GM19035 (cell line): ENCODE results near the gene EDN2.

Experiments used
- ATAC-seq: cut with Tn5 transposase; IDR thresholded peaks from one replicate; pipeline ENCODE4 v1.9.1; 2021; ENCODE audit not compliant: unreplicated experiment

The EDN2 gene

DNA sequence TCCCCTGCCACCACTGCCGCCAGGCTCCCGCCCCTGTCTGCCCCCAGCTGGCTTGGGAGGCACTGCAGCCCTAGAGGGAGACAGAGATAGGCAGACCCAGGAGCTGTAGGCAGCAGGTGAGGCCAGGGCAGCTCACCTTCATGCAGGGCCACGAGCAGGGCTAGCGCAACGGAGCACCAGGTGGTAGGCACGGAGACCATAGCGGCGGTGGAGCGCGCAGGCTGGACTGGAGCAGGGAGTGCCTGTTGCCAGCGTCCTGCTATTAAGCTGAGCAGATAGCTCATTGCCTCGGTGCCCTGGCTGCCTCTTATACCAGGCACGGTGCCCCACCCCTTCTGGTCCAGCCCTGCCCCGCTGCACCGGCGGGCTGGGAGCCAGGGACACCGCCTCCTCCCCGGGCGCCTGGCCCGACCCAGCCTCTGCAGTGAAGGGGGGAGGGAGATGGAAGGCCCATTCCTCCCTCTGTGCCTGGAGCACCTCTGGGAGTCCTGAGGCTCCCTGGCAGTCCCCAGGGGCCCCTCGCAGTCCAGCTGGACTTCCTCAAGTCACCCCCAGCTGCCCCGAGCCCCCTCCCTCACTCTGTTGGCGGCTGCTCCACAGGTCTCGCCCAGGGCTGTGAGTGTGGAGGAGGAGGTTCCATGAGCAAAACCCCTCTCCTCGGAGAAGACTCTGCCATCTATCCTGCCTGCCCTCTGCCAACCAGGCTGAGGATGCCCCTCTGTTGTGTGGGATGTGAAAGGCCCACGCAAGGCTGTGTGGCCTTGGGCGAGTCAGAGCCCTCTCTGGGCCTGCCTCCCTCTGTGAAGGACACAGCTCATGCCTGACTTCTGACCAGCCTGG is at the start of gene EDN2:
Gene EDN2, minus strand, starts transcription at position 282 of the 840 bp plus-strand sequence. Its CDS starts 82 bp downstream, at position 200.
- no peak for ATAC-seq

DNA sequence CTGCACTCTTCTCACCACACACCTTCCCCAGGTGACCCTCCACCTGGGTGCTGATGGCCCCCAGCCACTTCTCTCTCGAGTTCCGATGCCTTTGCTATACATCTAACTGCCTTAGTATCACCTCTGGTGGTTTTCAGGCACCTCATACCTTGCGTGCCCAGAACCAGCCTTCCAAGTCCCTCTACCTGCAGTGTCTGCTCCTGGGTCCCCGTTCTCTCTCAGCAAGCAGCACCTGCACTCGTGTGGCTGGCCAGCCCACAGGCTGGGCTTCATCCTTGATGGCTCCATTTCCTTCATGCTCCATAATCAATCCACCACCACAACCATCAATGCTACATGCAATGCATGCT is 49.2 kb upstream of the EDN2 start:
- ATAC-seq, result no peak

DNA sequence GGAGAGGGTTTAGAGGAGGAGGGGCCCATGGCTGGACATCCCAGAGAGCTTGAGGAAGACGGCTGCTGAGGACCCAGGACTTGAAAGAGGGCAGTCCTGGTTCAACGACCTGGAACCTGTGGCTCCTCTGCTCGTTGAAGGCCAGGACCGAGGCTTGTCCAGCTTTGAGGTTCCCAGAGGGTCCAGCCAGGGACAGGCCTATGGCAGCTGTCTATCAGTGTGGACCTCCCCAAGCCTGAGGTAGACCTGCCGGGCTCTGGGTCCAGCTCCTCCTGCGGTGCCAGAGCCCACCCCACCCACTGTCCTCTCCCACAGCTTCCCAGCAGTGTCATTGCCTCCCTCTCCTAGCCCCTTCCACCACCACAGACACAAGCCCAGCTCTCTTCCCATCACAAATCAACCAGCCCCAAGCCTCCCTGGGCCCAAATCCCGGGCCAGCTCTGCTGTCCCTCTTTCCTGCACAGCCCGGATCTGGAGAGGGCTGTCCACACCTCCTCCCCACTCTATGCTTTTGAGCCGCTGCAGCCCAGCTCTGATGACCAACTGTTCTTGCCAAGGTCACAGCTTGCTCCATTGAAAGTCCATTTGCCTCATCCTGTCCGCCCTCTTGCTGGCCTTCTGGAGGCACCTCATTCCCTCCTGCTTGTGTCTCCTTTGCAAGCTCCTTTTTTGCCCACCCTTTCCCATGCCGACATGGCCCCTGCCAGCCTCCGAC is 48.7 kb upstream of the EDN2 start:
- no peak for ATAC-seq

GRCh38 chr1:41532206-41532975 is 47.9 kb upstream of the EDN2 start:
- ATAC-seq, result no peak

GRCh38 chr1:41530411-41530810 is 45.9 kb upstream of the EDN2 start:
- no peak for ATAC-seq

GRCh38 chr1:41529621-41530395 is 45.3 kb upstream of the EDN2 start:
- ATAC-seq, result no peak

DNA sequence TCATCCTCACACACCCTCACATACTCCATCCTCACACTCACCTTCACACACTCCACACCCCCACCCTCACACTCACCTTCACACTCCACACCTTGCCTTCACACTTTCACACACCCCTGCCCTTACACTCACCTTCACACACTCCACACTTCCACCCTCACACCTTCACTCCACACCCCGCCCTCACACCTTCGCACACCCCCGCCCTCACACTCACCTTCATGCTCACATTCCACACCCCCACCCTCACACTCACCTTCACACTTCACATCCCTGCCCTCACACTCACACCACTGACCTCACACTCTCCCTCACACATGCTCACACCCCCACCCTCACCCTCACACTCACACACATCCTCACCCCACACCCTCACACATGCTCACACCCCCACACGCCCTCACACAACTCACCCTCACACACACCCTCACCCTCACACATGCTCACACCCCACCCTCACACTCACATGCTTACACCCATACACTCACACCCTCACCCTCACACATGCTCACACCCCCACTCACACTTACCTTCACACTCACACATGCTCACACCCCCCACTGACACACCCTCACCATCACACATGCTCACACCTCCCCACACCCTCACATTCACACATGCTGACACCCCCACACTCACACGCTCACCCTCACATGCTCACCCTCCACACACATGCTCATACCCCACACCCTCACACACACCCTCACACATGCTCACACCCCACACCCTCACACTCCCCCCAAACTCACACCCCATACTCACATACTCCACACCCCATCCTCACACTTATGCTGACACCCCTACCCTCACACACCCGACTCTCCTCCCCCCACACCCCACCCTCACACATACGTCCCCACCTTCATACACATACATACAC is 44.5 kb upstream of the EDN2 start:
- ATAC-seq, result no peak

- ATAC-seq, result no peak
Observed at GRCh38 chr1:41528106-41528505, 43.6 kb upstream of the EDN2 start.

DNA sequence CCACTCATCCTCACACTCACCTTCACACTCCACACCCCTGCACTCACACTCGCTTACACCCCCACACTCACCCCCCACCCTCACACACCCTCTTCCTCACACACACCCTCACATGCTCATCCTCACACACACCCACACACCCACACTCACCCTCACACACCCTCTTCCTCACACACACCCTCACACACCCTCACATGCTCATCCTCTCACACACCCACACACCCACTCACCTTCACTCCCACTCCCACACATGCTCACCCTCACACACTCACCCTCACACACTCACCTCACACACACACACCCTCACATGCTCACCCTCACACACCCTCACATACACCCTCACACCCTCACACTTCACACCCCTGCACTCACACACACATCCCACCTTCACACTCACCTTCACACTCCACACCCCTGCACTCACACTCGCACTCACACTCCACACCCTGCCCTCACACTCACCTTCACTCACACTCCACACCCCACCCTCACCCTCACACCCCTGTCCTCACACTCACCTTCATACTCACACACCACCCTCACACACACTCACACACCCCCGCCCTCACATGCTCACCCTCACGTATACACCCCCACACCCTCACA is 42.6 kb upstream of the EDN2 start:
- no peak for ATAC-seq

GRCh38 chr1:41525891-41526587 is 41.6 kb upstream of the EDN2 start:
- no peak for ATAC-seq

- ATAC-seq, result no peak
Observed at GRCh38 chr1:41524676-41525675, 40.5 kb upstream of the EDN2 start.

- ATAC-seq, result no peak
Observed at GRCh38 chr1:41523949-41524675, 39.6 kb upstream of the EDN2 start.

GRCh38 chr1:41523071-41523470 is 38.6 kb upstream of the EDN2 start:
- no peak for ATAC-seq

GRCh38 chr1:41521766-41522165 is 37.3 kb upstream of the EDN2 start:
- no peak for ATAC-seq

GRCh38 chr1:41520951-41521752 is 36.7 kb upstream of the EDN2 start:
- no peak for ATAC-seq

DNA sequence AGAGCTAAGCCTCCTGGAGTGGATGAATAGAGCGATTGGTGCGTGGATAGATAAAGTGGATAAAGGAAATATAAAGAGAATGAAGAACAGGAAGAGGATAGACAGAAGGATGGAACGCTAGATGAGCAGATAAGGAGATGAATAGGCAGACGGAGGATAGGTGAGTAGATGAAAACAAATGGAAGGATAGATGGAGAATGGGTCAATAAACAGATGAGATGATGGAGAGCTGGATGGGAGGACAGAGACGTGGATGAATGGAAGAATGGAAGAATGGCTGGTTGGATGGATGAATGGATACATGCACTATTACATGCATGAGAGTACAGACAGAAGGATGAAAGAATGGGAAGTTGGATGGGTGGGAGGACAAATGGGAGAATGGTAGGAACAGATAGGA is 35.2 kb upstream of the EDN2 start:
- no peak for ATAC-seq
